Superior temporal gyrus (tissue), 1 donor: ENCODE results near the gene DEGS2.
"Not testable (repeated sequence)": the region's sequence is repeated elsewhere in the genome, so short reads cannot be mapped to it uniquely, and the experiment has no call there.

Experiments
- DNase-seq: peaks from one replicate; pipeline ENCODE4 v3.0.0-alpha.2; 2016; ENCODE audit errors: extremely low spot score

DEGS2 gene

DNA sequence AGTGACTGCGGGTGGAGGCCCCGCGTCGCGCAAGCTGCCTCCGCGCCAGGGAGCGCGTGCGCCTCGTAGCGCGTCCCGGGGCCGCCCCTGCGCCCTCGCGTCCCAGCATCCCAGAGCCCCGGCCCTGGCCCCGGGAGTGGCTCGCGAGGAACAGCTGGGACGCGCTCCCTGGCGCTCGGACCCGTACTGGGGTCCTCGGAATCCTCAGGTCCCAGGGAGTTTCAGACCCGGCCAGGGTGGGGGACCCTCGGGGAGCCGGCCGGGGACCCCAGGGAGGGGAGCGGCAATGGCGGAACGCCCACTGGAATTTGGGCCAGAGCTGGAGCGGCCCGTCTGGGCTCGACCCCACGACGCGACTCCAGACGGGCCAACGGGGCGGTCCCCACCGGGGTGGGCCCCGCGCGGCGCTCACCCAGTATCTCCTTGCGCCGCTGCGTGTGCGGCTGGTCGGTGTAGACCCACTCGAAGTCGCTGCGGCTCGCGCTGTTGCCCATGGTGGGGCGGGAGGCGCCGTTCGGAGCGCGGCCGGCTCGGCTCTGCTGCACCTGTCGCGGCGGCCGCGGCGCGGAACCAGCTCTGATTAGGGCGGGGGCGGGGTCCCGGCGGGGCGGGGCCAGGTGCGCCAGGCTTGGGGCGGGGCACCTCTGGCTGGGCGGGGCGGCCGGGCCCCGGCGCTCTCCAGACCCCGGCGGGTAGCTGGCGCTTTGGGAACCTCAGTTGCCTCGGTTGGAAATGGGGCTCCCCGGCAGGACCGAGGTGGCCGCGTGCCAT, at the start of gene DEGS2:
DEGS2 (minus strand) TSS at position 552 of the 771 bp plus-strand sequence; CDS start at position 494, 58 bp downstream.
- no peak for DNase-seq

DNA sequence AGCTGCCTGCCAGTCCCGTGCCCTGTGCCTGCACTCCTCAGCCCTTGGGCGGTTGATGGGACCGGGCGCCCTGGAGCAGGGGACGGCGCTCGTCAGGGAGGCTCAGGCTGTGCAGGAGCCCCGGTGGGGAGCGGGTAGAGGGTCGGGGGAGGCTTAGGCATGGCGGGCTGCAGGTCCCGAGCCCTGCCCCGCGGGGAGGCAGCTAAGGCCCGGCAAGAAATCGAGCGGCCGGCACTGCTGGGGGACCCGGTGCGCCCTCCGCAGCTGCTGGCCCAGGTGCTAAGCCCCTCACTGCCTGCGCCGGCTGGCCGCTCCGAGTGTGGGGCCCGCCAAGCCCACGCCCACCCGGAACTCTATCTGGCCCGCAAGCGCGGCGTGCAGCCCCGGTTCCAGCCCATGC, 48.7 kb upstream of the DEGS2 start:
- DNase-seq, result not testable (repeated sequence)

- not testable (repeated sequence) for DNase-seq
Measured at GRCh38 chr14:100207588-100207987, 48.1 kb upstream of the DEGS2 start.

- not testable (repeated sequence) for DNase-seq
Measured at GRCh38 chr14:100204835-100205167, 45.4 kb upstream of the DEGS2 start.

GRCh38 chr14:100203962-100204834, 44.8 kb upstream of the DEGS2 start:
- no peak for DNase-seq

GRCh38 chr14:100203146-100203545, 43.7 kb upstream of the DEGS2 start:
- DNase-seq, result no peak

- no peak for DNase-seq
Measured at GRCh38 chr14:100202712-100203111, 43.3 kb upstream of the DEGS2 start.

GRCh38 chr14:100201701-100202100, 42.3 kb upstream of the DEGS2 start:
- no peak for DNase-seq

GRCh38 chr14:100200311-100200710, 40.9 kb upstream of the DEGS2 start:
- no peak for DNase-seq

- DNase-seq, result no peak
Measured at GRCh38 chr14:100199240-100199860, 39.9 kb upstream of the DEGS2 start.

DNA sequence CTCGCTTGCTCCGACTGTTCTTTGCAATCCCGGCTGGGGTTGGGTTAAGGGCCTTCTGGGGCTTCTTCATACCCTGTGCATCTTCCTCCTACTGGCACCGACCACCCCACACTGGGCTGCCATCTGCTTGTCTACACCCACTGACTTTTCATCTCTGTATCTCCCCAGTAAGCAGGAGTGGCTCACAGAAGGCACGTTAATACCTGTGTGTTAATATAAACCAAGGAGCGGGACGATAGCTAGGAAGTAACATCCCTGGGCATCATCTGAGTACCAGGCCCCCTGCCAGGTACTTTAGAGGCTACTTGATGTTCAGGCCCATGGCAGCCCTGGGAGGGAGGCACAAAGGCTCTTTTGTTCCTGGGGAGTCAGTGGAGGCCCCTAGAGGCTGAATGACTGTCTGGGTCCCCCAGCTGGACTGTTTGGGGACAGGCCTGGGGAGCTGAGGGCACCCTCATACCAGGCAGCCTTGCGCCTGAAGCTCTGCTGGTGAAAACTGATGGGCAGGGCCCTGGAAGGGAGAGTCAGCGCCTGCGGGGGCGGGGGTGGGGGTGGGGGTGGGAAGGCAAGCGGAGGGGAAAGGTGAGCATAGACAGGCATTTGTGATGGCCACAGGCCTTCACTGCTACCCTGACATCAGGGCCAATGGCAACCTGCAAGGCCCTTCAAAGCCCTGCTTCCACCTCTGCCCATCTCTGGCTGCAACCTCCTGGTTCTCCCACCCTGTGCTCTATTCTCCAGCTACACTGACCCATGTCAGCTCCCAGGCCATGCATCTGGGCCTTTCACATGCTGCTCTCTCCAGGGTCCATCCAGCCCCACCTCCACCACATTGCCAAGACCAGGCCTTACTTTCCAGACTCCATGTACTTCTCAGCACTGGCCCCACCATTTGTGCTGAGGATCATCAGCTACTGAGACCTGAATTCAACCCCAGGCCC, 34.2 kb upstream of the DEGS2 start:
- peak; percentile 74 for DNase-seq

- DNase-seq, result peak; percentile 98
Measured at GRCh38 chr14:100192672-100193416, 33.4 kb upstream of the DEGS2 start.

- DNase-seq, result no peak
Measured at GRCh38 chr14:100192250-100192671, 32.8 kb upstream of the DEGS2 start.

DNA sequence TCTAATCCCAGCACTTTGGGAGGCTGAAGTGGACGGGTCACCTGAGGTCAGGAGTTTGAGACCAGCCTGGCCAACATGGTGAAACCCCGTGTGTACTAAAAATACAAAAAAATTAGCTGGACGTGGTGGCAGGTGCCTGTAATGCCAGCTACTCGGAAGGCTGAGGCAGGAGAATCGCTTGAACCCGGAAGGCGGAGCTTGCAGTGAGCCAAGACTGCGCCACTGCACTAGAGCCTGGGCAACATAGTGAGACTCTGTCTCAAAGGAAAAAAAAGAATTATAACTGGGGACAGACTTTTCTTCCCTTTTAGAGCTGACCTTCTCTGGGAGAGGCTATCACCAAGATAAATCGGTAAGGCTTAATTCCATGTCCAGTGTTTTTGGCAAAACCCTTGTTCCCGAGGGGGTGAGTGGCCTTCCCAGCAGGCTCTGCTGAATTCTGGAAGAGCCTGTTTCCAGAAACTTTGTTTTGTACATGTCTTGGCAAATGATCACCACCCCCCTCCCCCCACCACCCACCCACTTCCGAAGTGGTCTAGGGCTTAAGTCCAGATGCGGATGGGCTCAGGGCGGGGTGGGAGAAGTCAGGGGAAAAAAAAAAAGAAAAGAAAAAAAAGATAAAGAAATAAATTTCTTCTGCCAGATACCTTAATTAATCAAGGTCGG, 32.3 kb upstream of the DEGS2 start:
- no peak for DNase-seq

DNA sequence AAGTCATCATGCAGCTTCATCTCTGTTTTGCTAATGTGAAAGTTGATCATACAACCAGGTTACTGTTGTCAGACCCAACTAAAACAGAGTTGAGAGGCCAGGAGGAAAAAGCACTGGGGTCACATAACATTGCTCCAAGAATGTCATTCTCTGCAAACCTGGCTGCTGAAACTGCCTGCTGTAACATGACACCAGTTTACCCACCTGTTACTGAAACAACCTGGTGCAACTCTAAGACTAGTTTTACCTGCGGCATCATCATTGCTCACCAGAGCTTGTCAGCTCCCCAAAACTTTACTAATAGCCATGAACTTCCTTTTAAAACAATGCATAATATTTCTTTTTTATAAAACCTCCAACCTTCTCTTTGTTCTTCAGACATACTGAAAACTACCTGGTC, 30.7 kb upstream of the DEGS2 start:
- DNase-seq, result no peak

DNA sequence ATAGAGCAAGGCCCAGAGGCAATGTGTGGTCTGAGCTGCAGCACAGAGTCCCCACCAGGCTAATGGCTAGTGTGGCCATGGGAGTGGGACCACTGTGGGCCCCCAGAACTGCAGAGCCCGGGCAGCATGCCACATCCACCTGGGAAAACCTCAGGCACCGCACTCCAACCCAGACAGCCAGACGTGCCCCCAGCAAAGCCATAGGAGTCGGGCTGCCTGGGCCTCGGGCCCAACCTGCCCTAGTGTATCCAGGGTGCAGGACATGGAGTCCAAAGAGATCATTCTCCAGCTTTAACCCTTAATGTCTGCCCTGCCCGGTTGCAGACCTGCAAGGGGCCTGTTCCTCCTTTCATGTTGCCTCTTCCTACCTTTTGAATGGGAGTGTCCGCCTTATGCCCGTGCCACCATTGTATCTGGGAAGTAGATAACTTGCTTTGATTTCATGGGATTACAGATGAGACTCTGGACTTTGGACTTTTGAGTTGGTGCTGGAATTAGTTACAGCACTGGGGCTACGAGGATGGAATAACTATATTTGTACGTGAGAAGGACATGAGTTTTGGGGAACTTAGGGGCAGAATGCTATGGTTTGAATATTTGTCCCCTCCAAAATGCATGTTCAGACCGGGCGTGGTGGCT, 29.1 kb upstream of the DEGS2 start:
- no peak for DNase-seq

DNA sequence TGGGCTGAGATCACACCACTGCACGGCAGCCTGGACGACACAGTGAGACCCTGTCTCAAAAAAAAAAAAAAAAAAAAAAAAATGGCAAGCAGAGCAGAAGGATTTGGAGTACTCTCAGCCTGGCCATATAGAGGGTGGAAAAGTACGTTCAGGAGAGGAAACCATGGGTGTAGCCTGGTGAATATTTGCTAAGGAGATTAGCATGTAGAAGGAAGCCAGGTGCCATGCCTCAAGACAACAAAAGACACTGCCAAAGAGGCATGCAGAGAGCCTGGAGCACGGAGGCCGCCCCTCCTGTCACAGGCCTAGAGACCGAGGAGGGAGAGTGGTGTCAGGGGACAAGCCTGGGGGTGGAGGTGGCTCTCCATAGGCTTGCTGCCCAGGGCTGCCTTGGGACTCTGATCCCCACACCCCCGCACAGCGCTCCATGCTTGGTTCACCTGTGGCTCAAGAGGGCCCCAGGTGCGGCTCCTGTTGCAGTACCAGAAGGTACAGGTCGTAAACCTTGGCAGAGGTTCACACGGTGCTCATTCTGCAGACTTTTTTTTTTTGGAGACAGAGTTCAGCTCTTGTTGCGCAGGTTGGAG, 27.9 kb upstream of the DEGS2 start:
- no peak for DNase-seq

DNA sequence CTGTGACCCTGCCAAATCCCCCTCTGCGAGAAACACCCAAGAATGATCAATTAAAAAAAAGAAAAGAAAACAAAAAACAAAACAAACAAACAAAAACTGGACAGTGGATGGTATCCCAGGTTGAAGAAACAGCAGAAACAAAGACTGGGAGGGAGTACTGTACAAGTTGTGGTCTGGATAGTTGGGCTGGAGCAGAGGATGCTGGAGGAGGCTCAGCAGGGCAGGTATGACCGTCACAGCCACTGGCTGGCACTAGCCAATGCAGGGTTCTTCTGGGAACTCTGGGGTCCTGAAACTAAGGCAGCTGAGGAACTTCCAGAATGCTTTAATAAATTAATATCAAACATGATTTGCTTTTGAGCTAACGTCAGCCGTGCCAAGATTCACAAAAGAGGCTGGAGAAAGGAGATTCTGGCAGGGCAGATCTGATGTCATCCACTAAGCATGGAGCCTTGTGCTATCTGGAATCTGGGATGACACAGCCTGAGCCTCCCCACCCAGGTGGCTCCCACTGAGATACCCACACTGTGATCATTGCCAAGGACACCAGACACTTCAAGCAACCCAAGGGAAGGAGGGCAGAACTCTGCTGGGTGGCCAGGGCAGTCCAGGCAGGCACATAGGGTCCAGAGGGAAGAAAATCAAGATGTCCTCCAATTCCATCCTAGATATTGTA, 22.6 kb upstream of the DEGS2 start:
- DNase-seq, result not testable (repeated sequence)

GRCh38 chr14:100180671-100181070, 21.2 kb upstream of the DEGS2 start:
- DNase-seq, result not testable (repeated sequence)
